Measurements from ENCODE around the gene IDS.
"Not testable (repeated sequence)": the region's sequence is repeated elsewhere in the genome, so short reads cannot be mapped to it uniquely, and the experiment has no call there.

IDS gene

GRCh38 chrX:149504915-149505651 lies at the start of gene IDS:
Gene IDS, minus strand, starts transcription at chrX:149505306. Its CDS starts 169 bp downstream, at chrX:149505137.
- DNase-seq, result peak; percentile 75

GRCh38 chrX:149551939-149552248 lies 46.8 kb upstream of the IDS start:
- not testable (repeated sequence) for DNase-seq

- not testable (repeated sequence) for DNase-seq
Observed at GRCh38 chrX:149551245-149551938, 46.3 kb upstream of the IDS start.

GRCh38 chrX:149550454-149550853 lies 45.3 kb upstream of the IDS start:
- DNase-seq, result not testable (repeated sequence)

GRCh38 chrX:149549701-149550100 lies 44.6 kb upstream of the IDS start, which contains the start of gene HSFX3:
Gene HSFX3, minus strand, starts transcription at chrX:149549924. Its CDS starts 72 bp downstream, at chrX:149549852.
- DNase-seq, result not testable (repeated sequence)

GRCh38 chrX:149547782-149548181 lies 42.7 kb upstream of the IDS start:
- DNase-seq, result not testable (repeated sequence)

- not testable (repeated sequence) for DNase-seq
Observed at GRCh38 chrX:149546962-149547361, 41.9 kb upstream of the IDS start.

- DNase-seq, result not testable (repeated sequence)
Observed at GRCh38 chrX:149545545-149546543, 40.7 kb upstream of the IDS start.

GRCh38 chrX:149541521-149542047 lies 36.5 kb upstream of the IDS start:
- no peak for DNase-seq

- DNase-seq, result peak; percentile 91
Observed at GRCh38 chrX:149540621-149541520, 35.8 kb upstream of the IDS start, which contains the start of gene EOLA1. Gene EOLA1, plus strand, starts transcription at chrX:149541012. Its CDS starts 4,619 bp downstream, at chrX:149545631.

- DNase-seq, result peak; percentile 79
Observed at GRCh38 chrX:149540131-149540620, 35.1 kb upstream of the IDS start.

GRCh38 chrX:149539283-149540130 lies 34.4 kb upstream of the IDS start:
- DNase-seq, result peak; percentile 87

GRCh38 chrX:149537474-149537873 lies 32.4 kb upstream of the IDS start:
- DNase-seq, result not testable (repeated sequence)

- DNase-seq, result not testable (repeated sequence)
Observed at GRCh38 chrX:149534926-149535602, 30.0 kb upstream of the IDS start.

GRCh38 chrX:149533999-149534398 lies 28.9 kb upstream of the IDS start:
- not testable (repeated sequence) for DNase-seq

- DNase-seq, result not testable (repeated sequence)
Observed at GRCh38 chrX:149532868-149533267, 27.8 kb upstream of the IDS start.

- DNase-seq, result no peak
Observed at GRCh38 chrX:149531599-149531998, 26.5 kb upstream of the IDS start.

- no peak for DNase-seq
Observed at GRCh38 chrX:149528381-149528780, 23.3 kb upstream of the IDS start.

GRCh38 chrX:149527705-149528104 lies 22.6 kb upstream of the IDS start:
- DNase-seq, result no peak
